Small intestine (tissue), 7 donors: ENCODE results near the gene LRP1B. TPM values are rescaled to one million over a fixed set of nuclear protein-coding genes. Genes with fewer than 3 reads are reported as not detected.

Experiments
- DNase-seq, 2 donors: peaks; one replicate each; pipeline versions ENCODE4 v3.0.0 to v3.0.0-alpha.2; 2013
- FAIRE-seq: peaks from 2 replicates; lab custom pipeline; 2012; peaks lifted over from hg19 to GRCh38; lab: Jason Lieb, UNC
- H3K27ac ChIP-seq, 3 donors: one replicate each; pipeline ENCODE4 v1.5.1; 2013; ENCODE audit warnings: low read length in 2 of 3, mild to moderate bottlenecking in 2 of 3, control low read depth in 1 of 3, inconsistent platforms in 1 of 3, low read depth in 1 of 3, moderate library complexity in 1 of 3
- H3K27me3 ChIP-seq, 3 donors: one replicate each; pipeline ENCODE4 v1.6.1; 2013; ENCODE audit warnings: low read length in 3 of 3, inconsistent platforms in 1 of 3; ENCODE audit not compliant: control insufficient read depth in 3 of 3, insufficient read depth in 3 of 3
- H3K36me3 ChIP-seq, 3 donors: one replicate each; pipeline ENCODE4 v1.6.1; 2013; ENCODE audit warnings: low read length in 3 of 3, inconsistent platforms in 1 of 3, low read depth in 1 of 3, mild to moderate bottlenecking in 1 of 3, moderate library complexity in 1 of 3; ENCODE audit not compliant: control insufficient read depth in 3 of 3, insufficient read depth in 2 of 3
- H3K4me1 ChIP-seq, 3 donors: one replicate each; pipeline ENCODE4 v1.6.1; 2013; ENCODE audit warnings: low read length in 2 of 3, inconsistent platforms in 1 of 3, low read depth in 1 of 3, mild to moderate bottlenecking in 1 of 3, moderate library complexity in 1 of 3; ENCODE audit not compliant: control insufficient read depth in 3 of 3, insufficient read depth in 2 of 3
- H3K4me3 ChIP-seq, 3 donors: one replicate each; pipeline ENCODE4 v1.5.1; 2013; ENCODE audit warnings: low read length in 3 of 3, control low read depth in 1 of 3, inconsistent platforms in 1 of 3, low read depth in 1 of 3, mild to moderate bottlenecking in 1 of 3, moderate library complexity in 1 of 3
- H3K9me3 ChIP-seq, 2 donors: one replicate each; pipeline ENCODE4 v1.6.1; 2013; ENCODE audit warnings: low read depth in 1 of 2, low read length in 1 of 2; ENCODE audit not compliant: control insufficient read depth in 2 of 2, insufficient read depth in 1 of 2
- WGBS, 3 donors: extraction: QIAGEN DNeasy Blood & Tissue Kit; methylation state at CpG; one replicate each; pipeline ENCODE4 v1.1.7; 2013; 5-methylcytosine and 5-hydroxymethylcytosine counted together
- polyA plus RNA-seq, 4 donors: library from polyadenylated mRNA; stranded (reverse) in 3 of 4; unstranded in 1 of 4; fragments of 200-250 nt in 3 of 4; fragments of 120-200 nt in 1 of 4; gene quantifications; one replicate each; pipeline versions ENCODE4 v1.2.1 to v1.2.3, GENCODE V29; 2013
- donor health status: healthy with polysubstance abuse.
- donor health status: control.
- donor health status: control.
- donor health status: Bipolar disorder and iron deficiency.
- donor health status: healthy.

Gene LRP1B
- polyA plus RNA-seq, 4 donors, result 0.07 to 0.64 TPM; not detected in 2

- 57 to 83% (median 66%) methylated on average over 3 of the region's 3 CpGs for WGBS, 3 donors
- FAIRE-seq (no peak), DNase-seq (no peak)
- H3K9me3 ChIP-seq, result no peaks in the 10 kb centered on the region
- no peaks in the 10 kb centered on the region for H3K4me1 ChIP-seq
- H3K27ac ChIP-seq, result no peak overlapping the region
- no peaks in the 10 kb centered on the region for H3K36me3 ChIP-seq
- no peak overlapping the region for H3K4me3 ChIP-seq
- no peaks in the 10 kb centered on the region for H3K27me3 ChIP-seq
Measured at GRCh38 chr2:140892911-140893637, 1237.7 kb downstream of the LRP1B start.

GRCh38 chr2:140892436-140892835 lies 1238.4 kb downstream of the LRP1B start:
- WGBS, 3 donors, result 90 to 91% (median 91%) methylated on average over 5 of the region's 5 CpGs
- no peaks in the 10 kb centered on the region for H3K4me1 ChIP-seq
- H3K36me3 ChIP-seq, result no peaks in the 10 kb centered on the region
- H3K9me3 ChIP-seq, result no peaks in the 10 kb centered on the region
- H3K4me3 ChIP-seq, result no peak overlapping the region
- DNase-seq, result no peak
- no peaks in the 10 kb centered on the region for H3K27me3 ChIP-seq
- no peak overlapping the region for H3K27ac ChIP-seq
- no peak for FAIRE-seq

- WGBS, 3 donors, result 47 to 61% (median 48%) methylated on average over 1 of the region's 1 CpG
- H3K4me1 ChIP-seq, result no peaks in the 10 kb centered on the region
- H3K36me3 ChIP-seq, result no peaks in the 10 kb centered on the region
- no peaks in the 10 kb centered on the region for H3K9me3 ChIP-seq
- no peak overlapping the region for H3K4me3 ChIP-seq
- H3K27ac ChIP-seq, result no peak overlapping the region
- H3K27me3 ChIP-seq, result no peaks in the 10 kb centered on the region
- DNase-seq (no peak), FAIRE-seq (no peak)
Measured at GRCh38 chr2:140891614-140892212, 1239.1 kb downstream of the LRP1B start.

- 74 to 81% (median 79%) methylated on average over 5 of the region's 5 CpGs for WGBS, 3 donors
- H3K27ac ChIP-seq, result no peak overlapping the region
- no peaks in the 10 kb centered on the region for H3K4me1 ChIP-seq
- DNase-seq (no peak), FAIRE-seq (no peak)
- no peak overlapping the region for H3K4me3 ChIP-seq
- no peaks in the 10 kb centered on the region for H3K36me3 ChIP-seq
- no peaks in the 10 kb centered on the region for H3K9me3 ChIP-seq
- H3K27me3 ChIP-seq, result no peaks in the 10 kb centered on the region
Measured at GRCh38 chr2:140882671-140883620, 1247.9 kb downstream of the LRP1B start.

GRCh38 chr2:140880573-140880972 lies 1250.2 kb downstream of the LRP1B start:
- Histone ChIP-seq H3K4me3 (no peak overlapping the region), H3K4me1 (no peaks in the 10 kb centered on the region), H3K36me3 (no peaks in the 10 kb centered on the region), H3K27ac (no peak overlapping the region), H3K9me3 (no peaks in the 10 kb centered on the region), H3K27me3 (no peaks in the 10 kb centered on the region)
- DNase-seq (no peak), FAIRE-seq (no peak)
- 53 to 66% (median 59%) methylated on average over 1 of the region's 1 CpG for WGBS, 3 donors

GRCh38 chr2:140876015-140876414 lies 1254.8 kb downstream of the LRP1B start:
- H3K4me1 ChIP-seq, result no peaks in the 10 kb centered on the region
- H3K27me3 ChIP-seq, result no peaks in the 10 kb centered on the region
- no peak overlapping the region for H3K27ac ChIP-seq
- no peaks in the 10 kb centered on the region for H3K36me3 ChIP-seq
- DNase-seq (no peak), FAIRE-seq (no peak)
- WGBS, 3 donors, result 86 to 98% (median 98%) methylated on average over 1 of the region's 1 CpG
- no peak overlapping the region for H3K4me3 ChIP-seq
- peaks cover 0 to 6% of the 10 kb centered on the region in 2 donors for H3K9me3 ChIP-seq

- H3K27ac ChIP-seq, result no peak overlapping the region
- DNase-seq, result no peak
- H3K4me3 ChIP-seq, result no peak overlapping the region
- peaks cover 0 to 6% of the 10 kb centered on the region in 2 donors for H3K9me3 ChIP-seq
- FAIRE-seq, result peak; percentile 55
- no peaks in the 10 kb centered on the region for H3K27me3 ChIP-seq
- H3K4me1 ChIP-seq, result no peaks in the 10 kb centered on the region
- no peaks in the 10 kb centered on the region for H3K36me3 ChIP-seq
Measured at GRCh38 chr2:140873915-140874531, 1256.8 kb downstream of the LRP1B start.

- Histone ChIP-seq H3K4me3 (no peak overlapping the region), H3K36me3 (no peaks in the 10 kb centered on the region), H3K27me3 (no peaks in the 10 kb centered on the region), H3K27ac (no peak overlapping the region), H3K4me1 (no peaks in the 10 kb centered on the region), H3K9me3 (peaks cover 0 to 5% of the 10 kb centered on the region in 2 donors)
- no peak for FAIRE-seq
- no peak for DNase-seq
Measured at GRCh38 chr2:140869925-140870324, 1260.9 kb downstream of the LRP1B start.
